COLO668 (cell line): ENCODE data around the gene FAS.
A peak's percentile ranks its signal among the peaks of the same experiment; 100 is the strongest.
"Not testable (repeated sequence)": the region's sequence is repeated elsewhere in the genome, so short reads cannot be mapped to it uniquely, and the experiment has no call there.

Experiments used
- DNase-seq: peaks from one replicate; lab custom pipeline; 2025; ENCODE audit not compliant: unreplicated experiment; lab: John Stamatoyannopoulos, UW

FAS gene

GRCh38 chr10:88991899-88992320 is 1.3 kb downstream of the FAS start:
- DNase-seq, result no peak

DNA sequence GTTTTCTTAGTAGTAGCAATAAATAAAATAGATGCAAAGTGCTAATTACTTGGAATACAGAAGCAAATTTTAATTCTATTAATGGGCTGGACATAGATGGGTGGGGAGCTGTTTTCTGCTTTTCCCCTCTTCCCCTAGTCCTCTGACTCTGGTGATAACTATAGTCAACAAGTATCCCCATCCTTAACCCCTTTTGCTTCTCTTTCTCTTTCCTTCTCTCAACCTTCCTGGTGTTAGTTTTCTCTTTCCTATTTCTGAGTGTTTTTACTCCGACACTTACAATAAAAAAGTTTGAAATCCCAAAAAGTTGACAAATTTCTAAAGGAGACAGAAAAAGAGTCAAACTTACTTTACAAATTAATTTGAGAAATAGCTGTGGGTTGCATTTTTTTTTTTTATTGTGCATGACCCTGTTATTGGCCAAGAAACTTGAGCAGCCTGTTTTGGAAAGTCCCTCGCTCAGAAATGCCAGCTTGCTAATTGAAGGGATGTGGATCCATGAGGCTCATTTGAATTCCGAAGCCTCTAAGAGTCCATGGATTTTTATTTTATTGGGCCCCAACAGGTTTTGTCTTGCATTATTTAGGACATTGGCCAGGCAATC is 2.4 kb downstream of the FAS start:
- no peak for DNase-seq

DNA sequence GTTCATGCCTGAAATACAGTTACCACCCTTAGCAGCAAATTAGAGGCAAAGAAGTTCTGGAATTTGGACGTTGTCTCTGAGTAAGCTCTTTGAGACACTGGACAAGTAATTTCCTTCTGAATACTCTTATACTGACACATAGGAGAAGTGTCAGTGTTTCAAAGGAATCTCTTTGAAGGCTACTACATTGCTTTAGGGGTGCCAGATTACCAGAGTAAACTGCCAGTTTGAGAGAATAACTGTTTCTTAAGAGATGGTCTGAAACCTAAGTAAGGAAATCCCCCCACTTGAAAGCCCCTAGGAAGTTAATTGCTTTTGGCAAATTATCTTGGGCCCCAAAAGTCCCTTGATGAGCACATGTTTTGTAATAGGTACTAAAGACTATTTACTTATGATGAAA is 3.4 kb downstream of the FAS start:
- no peak for DNase-seq

GRCh38 chr10:88995156-88995876 is 4.7 kb downstream of the FAS start:
- no peak for DNase-seq

GRCh38 chr10:88996927-88997326 is 6.3 kb downstream of the FAS start:
- no peak for DNase-seq

DNA sequence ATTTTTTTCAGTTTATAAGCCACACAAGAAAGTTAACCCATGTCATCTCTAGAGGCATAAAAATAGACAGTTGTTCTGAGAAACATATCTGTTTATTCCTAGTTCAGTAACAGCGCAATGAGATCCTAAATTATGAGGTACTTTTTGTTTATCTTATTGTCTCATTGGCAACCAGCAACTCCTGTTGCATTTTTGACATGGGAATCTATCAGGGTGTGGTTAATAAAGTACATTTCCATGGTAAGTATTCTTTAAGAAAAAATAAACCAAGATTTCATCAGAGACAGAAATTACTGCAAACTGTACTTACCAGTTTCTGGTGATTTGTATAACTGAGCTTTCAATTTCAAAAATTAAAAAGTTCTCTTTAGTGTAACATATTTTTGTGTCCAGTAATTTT is 9.0 kb downstream of the FAS start:
- no peak for DNase-seq

- no peak for DNase-seq
Measured at GRCh38 chr10:89001024-89001728, 10.6 kb downstream of the FAS start.

DNA sequence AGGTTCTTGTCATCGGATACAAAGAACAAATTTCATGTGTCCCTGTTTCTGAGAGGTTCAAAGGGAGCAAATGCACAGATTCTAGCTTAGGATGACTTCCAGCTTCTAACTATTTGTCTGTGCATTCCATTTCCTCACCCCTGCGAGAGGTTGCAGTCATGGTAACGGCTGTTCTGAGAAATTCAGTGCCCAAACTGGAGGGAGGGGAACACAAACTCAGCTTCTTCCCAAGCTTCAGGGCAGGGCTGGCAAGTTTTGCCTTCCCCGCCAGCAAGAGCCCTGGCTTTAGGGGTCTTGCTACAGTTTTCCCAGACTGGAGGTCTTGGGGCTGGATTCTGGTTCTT is 11.1 kb downstream of the FAS start:
- no peak for DNase-seq

DNA sequence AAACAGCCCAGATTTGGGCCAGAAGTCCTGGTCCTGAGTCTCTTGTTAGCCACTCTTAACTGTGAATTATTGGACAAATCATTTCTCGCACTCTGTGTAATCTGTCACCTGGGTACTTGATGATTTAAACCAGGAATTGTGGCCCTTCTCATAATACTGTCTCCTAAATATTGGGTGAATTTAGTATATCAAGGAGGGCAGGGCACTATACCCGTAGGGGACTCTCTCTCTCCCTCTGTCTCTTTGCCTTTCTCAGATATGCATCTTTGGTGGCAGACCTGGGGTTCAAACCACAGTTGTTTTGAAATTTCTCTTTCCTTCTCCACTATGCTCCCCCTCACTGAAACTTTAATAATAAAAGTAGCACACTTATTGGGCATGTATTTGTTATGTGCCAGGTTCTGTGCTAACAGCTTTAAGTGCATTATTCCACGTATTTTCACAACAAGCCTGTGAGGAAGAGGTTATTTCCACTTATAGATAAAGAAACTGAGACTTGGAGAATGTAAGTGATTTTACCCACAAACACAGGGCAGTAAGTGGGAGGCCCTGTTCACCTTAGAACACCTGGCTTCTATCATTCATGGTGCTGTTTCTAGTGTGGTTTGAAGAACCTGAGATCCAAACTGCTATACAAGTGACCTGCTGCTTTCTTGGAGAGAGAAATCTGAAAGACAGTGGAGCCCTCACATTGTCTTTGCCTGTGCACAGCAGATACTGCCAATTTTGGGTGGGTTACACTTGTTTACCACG is 11.8 kb downstream of the FAS start:
- DNase-seq, result no peak

DNA sequence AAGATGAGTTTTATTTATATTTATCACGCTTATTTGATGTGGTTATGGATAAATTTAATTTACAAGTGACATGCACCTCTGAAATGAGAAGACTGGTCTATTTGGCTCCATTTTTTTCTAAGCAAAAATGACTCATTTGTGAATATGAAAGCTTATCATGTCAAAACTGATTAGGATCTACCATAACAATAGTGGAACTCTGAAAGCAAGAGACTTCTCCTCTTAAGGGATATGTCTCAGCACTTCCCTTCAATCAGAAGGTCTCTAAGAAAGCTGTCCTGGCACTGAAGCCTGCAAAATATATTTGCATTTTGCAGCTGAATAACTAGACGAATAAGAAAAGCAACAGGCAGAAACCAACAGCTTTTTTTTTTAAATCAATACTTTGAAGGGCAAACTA is 12.7 kb downstream of the FAS start:
- no peak for DNase-seq

DNA sequence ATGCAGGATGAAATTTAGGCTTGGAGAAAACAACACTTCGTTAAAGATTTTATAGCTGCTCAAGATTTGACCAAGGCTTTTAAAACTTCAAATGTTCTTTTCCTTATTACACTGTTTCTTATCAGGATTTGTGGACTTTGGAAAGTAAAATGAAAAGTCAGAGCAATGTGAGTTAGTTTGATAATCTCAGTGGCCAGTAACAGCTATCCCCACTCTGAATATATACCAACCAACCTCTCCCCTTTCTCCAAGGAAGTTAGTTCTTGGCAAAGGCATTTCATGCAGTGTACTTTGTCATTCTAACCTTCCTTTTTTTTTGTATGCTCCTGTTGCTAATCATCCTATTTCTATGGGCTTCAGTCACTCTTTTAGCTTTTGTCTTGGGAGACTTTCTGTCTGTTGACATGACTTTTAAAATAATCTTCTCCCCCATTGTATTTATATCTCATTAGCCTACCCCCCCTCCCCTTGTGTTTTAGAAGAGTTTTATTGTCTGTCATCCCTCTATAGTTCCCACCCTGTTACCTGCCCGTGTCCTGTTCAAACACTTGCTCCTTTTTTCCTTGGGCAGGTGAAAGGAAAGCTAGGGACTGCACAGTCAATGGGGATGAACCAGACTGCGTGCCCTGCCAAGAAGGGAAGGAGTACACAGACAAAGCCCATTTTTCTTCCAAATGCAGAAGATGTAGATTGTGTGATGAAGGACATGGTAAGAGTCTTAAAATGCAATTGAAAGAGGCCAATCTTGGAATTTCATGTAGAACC is 16.7 kb downstream of the FAS start:
- no peak for DNase-seq

- not testable (repeated sequence) for DNase-seq
Measured at GRCh38 chr10:89018700-89019346, 28.2 kb downstream of the FAS start.

DNA sequence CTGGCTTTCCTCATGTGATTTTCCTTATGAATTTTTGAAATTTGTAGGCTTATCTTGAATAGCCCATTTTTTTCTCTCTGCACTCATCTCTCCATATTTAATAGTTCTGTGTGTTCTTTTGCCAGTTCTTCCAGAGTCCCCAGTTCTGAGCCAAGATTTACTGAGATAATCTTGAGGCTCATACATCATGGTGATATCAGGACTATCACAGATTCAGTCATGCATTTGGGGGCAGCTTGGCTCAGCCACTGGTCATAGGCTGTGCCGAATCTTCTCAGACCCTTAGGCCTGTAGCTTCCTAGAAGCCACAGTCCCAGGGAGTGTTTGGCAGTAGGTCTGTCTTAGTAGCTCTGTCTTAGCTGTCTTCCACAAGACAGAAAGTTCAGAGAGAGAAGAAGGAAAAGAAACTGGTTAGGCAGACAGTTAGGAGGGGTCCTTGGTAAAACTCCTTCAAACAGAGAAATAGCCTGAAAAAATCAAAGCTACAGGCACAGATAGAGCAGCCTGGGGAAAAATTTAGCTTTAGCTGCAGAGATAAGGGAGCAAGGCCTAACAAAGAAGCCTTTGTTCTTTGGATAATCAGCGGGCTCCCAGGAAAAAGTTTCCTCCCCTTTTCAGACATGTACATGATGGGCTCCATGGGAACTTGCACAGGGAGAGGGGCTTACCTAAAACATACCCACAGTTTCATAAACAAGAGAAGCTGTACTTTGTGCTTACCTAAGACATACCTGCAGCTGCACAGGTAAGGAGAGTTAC is 29.1 kb downstream of the FAS start:
- no peak for DNase-seq

GRCh38 chr10:89021526-89021925 is 30.9 kb downstream of the FAS start:
- not testable (repeated sequence) for DNase-seq

DNA sequence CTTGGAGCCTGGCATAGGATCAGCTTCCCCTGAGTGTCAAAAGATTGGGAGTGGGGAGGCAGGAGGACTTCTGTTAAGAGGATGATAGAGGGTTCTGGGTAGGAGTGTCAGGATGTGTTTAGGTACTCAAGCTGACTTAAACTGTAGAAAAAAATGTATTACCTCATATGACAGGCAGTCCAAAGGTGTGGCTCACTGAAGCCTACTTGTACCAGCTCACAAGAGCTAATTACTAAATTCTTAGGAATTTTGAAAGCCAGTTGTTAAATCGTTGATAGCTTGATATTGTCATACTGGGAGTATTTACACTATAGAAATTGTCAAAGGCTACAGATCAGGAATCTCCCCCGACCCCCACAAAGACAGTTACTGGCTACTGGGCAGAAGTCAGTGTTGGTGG is 32.1 kb downstream of the FAS start:
- DNase-seq, result no peak

- no peak for DNase-seq
Measured at GRCh38 chr10:89025453-89025852, 34.9 kb downstream of the FAS start.

- DNase-seq, result no peak
Measured at GRCh38 chr10:89029181-89029580, 38.6 kb downstream of the FAS start.

DNA sequence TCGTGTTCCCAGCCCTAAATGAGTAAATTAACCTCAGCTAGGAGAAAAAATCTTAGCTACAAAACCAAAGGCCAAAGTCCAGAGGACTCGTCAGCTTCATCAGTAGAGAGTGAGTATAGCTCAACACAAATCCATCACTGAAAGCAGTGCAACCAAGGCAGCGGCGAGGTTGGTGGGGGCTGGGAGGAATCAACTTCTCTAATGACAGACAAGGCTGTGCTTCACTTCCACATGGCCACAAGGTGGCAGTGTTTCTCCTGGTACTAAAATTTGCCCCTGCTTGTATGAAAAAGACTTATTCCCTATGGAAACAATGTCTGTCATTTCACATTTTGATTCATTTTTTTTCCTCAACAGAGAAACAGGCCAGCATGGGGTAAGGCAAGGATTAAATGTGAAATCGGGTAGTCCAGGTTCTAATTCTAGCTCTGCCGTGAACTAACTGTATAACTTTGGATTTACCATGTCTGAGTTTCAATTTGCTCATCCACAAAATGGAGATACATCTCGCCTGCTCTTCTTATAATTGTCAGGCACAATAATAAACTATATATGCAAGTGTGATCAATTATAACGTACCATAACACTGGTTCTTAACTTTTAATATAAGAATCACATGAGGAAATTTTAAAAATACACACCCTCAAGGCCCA is 39.3 kb downstream of the FAS start:
- peak; percentile 45 for DNase-seq

- no peak for DNase-seq
Measured at GRCh38 chr10:89030791-89031190, 40.2 kb downstream of the FAS start.
